Activated CD4-positive, CD25-positive, alpha-beta regulatory T cell (primary cell): Measurements from ENCODE around the gene EDN1.
"Not testable (repeated sequence)": the region's sequence is repeated elsewhere in the genome, so short reads cannot be mapped to it uniquely, and the experiment has no call there.

ENCODE experiments used
- DNase-seq, 4 experiments: peaks; one replicate each; lab custom pipeline; 2025; lab: John Stamatoyannopoulos, UW

The EDN1 gene

GRCh38 chr6:12327391-12327790, 37.2 kb downstream of the EDN1 start:
- no peak for DNase-seq

DNA sequence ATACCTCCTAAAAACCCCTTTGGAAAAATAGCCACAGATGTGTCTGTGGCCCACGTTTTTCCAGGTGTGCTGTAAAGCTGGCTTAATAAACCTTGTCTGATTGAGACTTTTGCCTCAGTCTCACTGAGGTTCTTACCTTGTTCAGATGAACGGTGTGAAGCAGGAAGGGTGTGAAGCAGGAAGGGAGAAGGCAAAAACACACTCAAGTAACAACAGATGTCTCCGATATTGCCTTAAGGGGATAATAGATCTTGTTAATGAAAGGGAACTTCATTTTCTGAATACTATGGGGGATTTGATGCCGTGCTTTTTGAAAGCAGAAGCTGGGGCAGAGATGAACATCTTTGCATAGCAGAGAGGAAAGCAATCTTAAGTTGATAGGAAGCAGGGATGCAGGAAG, 37.8 kb downstream of the EDN1 start:
- DNase-seq, result no peak

GRCh38 chr6:12328701-12329100, 38.5 kb downstream of the EDN1 start:
- no peak for DNase-seq

- DNase-seq, result no peak
These were observed 41.3 kb downstream of the EDN1 start for GRCh38 chr6:12331474-12331873.

DNA sequence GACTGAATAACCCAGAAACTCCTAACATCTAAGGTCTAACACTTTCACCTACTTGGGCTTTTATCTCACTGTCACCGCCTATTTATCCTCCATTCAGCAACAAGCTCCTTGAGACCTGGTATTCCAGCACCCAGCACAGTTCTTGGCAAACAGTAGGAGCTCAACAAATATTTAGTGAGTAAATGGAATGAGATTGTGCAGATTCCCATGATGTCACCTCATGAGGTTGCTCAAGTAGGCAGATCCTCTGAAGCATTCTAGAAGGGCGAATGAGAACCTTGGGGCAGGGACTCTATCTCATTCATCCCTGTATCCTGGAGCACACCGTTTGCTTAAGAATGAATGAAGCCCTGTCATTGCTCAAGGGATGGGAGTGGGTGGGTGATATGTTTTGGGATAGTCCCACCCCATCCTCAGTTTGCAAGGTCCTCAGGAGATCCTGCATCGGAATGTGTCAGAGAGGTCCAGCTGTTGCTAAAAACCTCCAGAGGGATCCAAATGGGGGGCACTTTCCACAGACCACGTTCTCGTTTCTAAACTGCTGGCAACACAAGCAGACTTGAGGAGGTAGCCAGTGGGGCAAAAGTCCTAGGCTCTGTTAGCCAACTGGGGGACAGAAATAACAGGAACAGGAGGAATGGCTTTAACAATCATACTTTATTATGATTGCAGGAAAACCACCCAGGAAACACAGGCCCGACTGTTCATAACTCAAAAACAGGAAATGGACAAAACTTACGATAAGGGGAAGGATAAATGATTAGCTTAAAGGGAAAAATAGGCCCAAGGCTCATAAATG, 42.0 kb downstream of the EDN1 start:
- no peak for DNase-seq

GRCh38 chr6:12332750-12333079, 42.6 kb downstream of the EDN1 start:
- not testable (repeated sequence) for DNase-seq

GRCh38 chr6:12333128-12333527, 43.0 kb downstream of the EDN1 start:
- no peak for DNase-seq

GRCh38 chr6:12334526-12335130, 44.5 kb downstream of the EDN1 start:
- no peak for DNase-seq

DNA sequence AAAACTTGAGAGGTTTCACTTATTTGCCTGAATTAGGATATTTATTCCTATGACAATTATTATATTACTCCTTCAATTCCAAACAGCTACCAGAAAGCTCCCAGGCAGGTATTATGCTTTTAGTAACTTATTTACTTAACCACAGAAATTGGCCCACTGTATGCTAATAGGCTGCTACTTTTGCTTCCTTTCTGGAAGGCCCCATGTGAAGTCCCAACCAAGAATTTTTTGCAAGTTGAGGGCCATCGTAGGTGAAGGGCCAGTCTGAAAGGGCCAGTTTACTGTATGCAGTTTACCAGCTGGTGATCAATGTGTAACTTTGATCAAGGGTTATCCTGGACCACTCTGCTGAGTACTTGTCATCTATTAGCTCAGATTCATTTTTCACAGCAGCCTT, 45.0 kb downstream of the EDN1 start:
- no peak for DNase-seq

GRCh38 chr6:12335717-12336116, 45.6 kb downstream of the EDN1 start:
- DNase-seq, result no peak

GRCh38 chr6:12336121-12336971, 46.2 kb downstream of the EDN1 start:
- DNase-seq, result no peak

DNA sequence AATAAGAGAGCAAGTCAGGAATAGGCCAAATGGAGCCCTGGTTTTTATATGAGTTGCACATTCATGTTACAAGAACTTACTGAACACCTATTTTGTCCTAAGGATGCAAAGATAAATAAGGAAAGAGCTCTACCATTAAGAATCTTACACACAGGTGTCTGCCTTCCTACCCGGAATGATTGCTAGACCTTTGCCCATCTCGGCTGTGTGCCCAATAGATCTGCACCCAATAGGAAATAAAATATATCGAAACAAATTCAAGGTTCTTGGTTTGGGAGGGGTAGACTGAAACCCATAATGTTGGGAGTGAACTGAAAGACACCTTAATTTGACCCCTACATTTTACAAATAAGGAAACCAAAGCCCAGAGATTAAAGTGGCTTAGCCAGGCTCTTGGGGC, 48.9 kb downstream of the EDN1 start:
- no peak for DNase-seq

GRCh38 chr6:12339808-12340487, 49.8 kb downstream of the EDN1 start:
- no peak for DNase-seq

DNA sequence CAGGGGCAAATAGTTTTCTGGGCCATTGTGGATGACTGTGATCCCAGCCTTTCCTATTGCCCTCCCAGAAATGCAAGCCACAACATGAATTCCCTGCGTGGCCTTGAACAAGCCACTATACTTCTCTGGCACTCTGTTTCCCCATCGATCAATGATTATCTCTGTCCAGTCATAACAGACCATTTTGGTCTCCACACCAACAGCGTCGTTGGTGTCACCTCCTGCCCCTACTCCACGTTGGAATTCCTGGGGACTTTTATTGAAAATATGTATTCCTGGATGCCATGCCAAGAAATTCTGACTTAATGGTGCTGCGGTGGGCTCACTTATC, 50.3 kb downstream of the EDN1 start:
- no peak for DNase-seq

DNA sequence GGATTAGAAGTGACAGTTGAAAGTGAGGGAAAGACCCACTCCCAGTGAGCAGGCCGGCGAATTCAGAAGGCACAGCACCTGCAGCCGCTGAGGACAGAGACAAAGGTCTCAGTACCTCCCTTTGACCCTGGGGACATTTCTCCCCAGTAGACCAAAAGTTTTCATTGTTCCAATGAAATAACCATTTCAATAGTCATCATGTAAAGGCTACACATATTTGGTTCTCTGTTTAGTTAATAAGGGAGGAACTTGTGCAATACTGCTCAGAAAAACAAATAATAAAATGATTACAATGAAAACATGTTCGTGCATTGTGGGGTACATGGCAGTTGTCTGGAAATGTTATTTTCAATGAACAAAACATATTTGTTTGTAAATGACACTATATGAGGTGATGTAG, 52.5 kb downstream of the EDN1 start:
- no peak for DNase-seq

DNA sequence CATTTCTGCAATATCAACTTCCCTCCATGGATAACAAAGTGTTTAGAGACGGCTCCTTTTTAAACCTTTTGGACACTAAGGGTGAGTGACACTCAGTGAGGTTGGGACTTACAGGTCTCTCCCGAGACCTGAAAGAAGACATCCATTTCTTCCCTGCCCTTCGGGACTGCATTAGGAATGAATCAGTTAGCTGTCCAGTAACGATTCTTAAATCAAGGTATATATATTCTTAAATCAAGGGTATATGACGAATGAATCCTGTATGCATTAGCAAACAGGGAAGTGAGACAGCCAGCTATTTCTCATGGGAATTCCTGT, 52.9 kb downstream of the EDN1 start:
- no peak for DNase-seq

DNA sequence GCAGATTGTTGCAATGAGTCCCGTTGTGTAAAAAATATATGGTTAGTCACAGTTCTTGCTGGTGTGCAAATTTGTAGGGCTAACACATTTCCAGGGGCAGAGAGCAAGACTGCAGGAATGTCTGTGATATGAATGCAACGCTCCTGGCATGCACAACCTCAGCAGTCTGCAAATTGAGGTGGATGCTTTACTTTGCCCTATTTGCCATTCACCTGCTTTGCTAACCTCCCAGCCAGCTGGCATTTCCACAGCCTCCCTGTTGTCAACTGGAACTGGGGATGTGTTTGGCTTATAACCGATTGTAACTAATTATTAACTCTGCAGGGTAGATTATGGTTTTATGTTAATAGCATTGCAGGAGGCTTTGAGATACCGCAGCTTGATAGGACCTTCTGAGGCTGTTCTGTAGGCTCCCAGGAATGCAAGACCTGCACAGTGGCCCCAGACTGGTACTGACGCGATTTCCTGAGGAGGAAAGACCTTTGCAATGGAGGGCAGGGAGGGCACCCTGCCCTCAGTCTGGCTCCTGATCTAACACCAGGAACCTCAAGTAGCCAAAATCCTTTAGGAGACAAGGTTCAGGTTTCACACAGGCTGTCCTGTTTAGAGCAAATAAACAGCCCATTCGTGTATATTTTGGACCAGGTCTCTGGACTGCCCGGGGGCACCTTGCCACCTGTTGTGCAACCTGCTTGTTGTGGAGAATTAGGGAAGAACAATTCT, 53.4 kb downstream of the EDN1 start:
- DNase-seq, result no peak

DNA sequence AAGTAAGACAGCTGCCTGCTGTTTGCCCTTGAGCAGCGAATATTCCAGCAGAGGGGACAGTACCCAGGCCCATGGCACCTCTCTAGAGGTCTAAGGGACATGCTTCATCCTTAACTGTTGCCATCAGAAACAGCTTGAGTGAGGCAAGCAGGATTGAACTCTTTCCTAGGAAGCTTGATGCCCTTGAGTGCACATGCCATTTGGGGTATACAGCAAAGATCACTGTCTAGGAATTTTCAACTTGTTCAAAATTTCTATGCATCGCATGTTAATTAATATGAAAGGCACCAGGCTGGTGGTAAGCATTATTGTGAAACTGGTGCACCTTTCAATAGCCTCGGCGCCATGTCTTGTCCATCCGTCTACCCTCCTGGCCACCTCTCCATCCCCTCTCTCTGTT, 54.1 kb downstream of the EDN1 start:
- no peak for DNase-seq

DNA sequence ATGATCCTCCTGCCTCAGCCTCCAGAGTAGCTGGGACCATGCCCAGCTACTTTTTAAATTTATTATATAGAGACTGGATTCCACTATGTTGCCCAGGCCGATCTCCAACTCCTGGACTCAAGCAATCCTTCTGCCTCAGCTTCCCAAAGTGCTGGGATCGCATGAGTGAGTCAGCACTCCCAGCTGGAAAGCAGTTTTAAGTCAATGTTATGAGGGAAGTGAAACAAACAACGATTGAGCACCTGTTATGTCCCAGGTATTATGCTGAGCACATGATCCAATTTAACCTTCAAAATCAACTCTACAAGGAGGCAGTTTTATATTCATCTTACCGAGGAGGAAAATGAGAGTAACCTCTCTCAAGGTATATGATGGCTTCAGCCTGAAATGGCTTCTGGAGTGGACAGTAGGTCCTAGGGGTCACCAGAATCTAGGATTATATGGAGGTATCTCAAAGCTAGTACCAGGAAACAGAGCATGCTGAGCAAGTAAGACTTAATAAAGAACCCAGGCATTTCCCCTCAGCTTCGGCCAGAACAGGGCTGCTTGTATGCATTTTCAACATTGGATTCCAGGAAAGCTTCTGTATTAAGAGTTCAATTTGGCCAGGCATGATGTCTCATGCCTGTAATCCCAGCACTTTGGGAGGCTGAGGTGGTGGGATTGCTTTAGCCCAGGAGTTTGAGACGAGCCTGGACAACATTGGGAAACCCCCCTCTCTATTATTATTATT, 55.0 kb downstream of the EDN1 start:
- DNase-seq, result no peak

DNA sequence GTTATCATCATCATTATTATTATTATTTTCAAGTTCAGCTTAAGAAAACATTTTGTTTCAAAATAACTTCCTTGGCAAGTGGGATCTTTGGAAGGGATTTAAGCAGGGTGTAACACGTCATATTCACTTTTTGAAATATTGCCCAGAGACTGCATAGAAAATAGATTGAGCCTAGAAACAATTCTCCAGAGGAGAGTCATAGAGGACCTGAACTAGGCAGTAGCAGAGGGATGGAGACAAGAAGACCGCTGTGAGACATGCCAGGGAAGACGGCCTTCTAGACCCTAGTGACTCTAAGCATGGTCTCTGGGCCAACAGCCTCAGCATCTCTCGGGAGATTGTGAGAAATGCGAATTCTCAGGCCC, 55.5 kb downstream of the EDN1 start:
- DNase-seq, result no peak
